H9 (cell line): Measurements from ENCODE around the gene ZC3H12D. TPM values are rescaled to one million over a fixed set of nuclear protein-coding genes. Genes with fewer than 3 reads are reported as not detected.
A peak's percentile ranks its signal among the peaks of the same experiment; 100 is the strongest.

Experiments used
- DNase-seq: peaks from one replicate; pipeline ENCODE4 v3.0.0-alpha.2; 2017
- H2AFZ ChIP-seq: one replicate; pipeline ENCODE4 v1.6.1; 2013; ENCODE audit warnings: mild to moderate bottlenecking, low read length, control low read depth, moderate library complexity
- H2AK5ac ChIP-seq: 2 replicates; pipeline ENCODE4 v1.6.1; 2013; ENCODE audit warnings: low read length, control low read depth, mixed read lengths; ENCODE audit not compliant: insufficient read length
- H2BK120ac ChIP-seq: one replicate; pipeline ENCODE4 v1.6.1; 2013; ENCODE audit warnings: low read depth, mild to moderate bottlenecking, low read length, control low read depth, inconsistent platforms; ENCODE audit not compliant: poor library complexity, severe bottlenecking
- H2BK12ac ChIP-seq: 2 replicates; pipeline ENCODE4 v1.6.1; 2013; ENCODE audit warnings: low read length, control low read depth, mixed read lengths, low read depth; ENCODE audit not compliant: insufficient read length
- H2BK15ac ChIP-seq: 2 replicates; pipeline ENCODE4 v1.6.1; 2013; ENCODE audit warnings: low read depth, low read length, control low read depth
- H2BK20ac ChIP-seq: one replicate; pipeline ENCODE4 v1.6.1; 2013; ENCODE audit warnings: low read depth, mild to moderate bottlenecking, low read length, control low read depth, inconsistent platforms; ENCODE audit not compliant: poor library complexity, severe bottlenecking
- H2BK5ac ChIP-seq: 2 replicates; pipeline ENCODE4 v1.6.1; 2013; ENCODE audit warnings: low read length, control low read depth, mixed read lengths; ENCODE audit not compliant: insufficient read length
- H3K14ac ChIP-seq: 2 replicates; pipeline ENCODE4 v1.6.1; 2013; ENCODE audit warnings: low read length, control low read depth; ENCODE audit not compliant: insufficient read depth
- H3K18ac ChIP-seq: 2 replicates; pipeline ENCODE4 v1.6.1; 2013; ENCODE audit warnings: low read depth, mild to moderate bottlenecking, mixed read lengths, low read length, control low read depth; ENCODE audit not compliant: insufficient read length
- H3K23ac ChIP-seq: 2 replicates; pipeline ENCODE4 v1.6.1; 2013; ENCODE audit warnings: low read length, control low read depth, mixed read lengths, low read depth; ENCODE audit not compliant: insufficient read length
- H3K23me2 ChIP-seq: 2 replicates; pipeline ENCODE4 v1.6.1; 2013; ENCODE audit warnings: low read depth, mild to moderate bottlenecking, mixed read lengths, low read length, control low read depth; ENCODE audit not compliant: insufficient read length, poor library complexity, severe bottlenecking
- H3K27ac ChIP-seq: 2 replicates; pipeline ENCODE4 v1.5.1; 2013; ENCODE audit warnings: low read length, control low read depth, mixed read lengths, low read depth; ENCODE audit not compliant: insufficient read length
- H3K27me3 ChIP-seq: 2 replicates; pipeline ENCODE4 v1.6.1; 2013; ENCODE audit warnings: low read length, control low read depth, inconsistent platforms; ENCODE audit not compliant: insufficient read depth
- H3K4ac ChIP-seq: 2 replicates; pipeline ENCODE4 v1.6.1; 2013; ENCODE audit warnings: low read depth, mild to moderate bottlenecking, control low read depth, inconsistent platforms, low read length, moderate library complexity
- H3K4me1 ChIP-seq: 2 replicates; pipeline ENCODE4 v1.6.1; 2013; ENCODE audit warnings: low read length, control low read depth, inconsistent platforms; ENCODE audit not compliant: insufficient read depth
- H3K4me2 ChIP-seq: 2 replicates; pipeline ENCODE4 v1.6.1; 2013; ENCODE audit warnings: low read length, control low read depth, mixed read lengths; ENCODE audit not compliant: insufficient read length, insufficient read depth
- H3K56ac ChIP-seq: 2 replicates; pipeline ENCODE4 v1.6.1; 2013; ENCODE audit warnings: low read depth, mild to moderate bottlenecking, mixed read lengths, low read length, control low read depth; ENCODE audit not compliant: insufficient read length
- H3K79me1 ChIP-seq: 2 replicates; pipeline ENCODE4 v1.6.1; 2013; ENCODE audit warnings: low read depth, mild to moderate bottlenecking, moderate library complexity, low read length, control low read depth, inconsistent platforms; ENCODE audit not compliant: insufficient read depth, poor library complexity, severe bottlenecking
- H3K79me2 ChIP-seq: 2 replicates; pipeline ENCODE4 v1.6.1; 2013; ENCODE audit warnings: low read length, control low read depth, inconsistent platforms; ENCODE audit not compliant: insufficient read depth
- H3K9ac ChIP-seq: 2 replicates; pipeline ENCODE4 v1.6.1; 2013; ENCODE audit warnings: low read length, control low read depth, mixed read lengths; ENCODE audit not compliant: insufficient read length; ENCODE audit errors: extremely low read depth
- H3K9me3 ChIP-seq: one replicate; pipeline ENCODE4 v1.6.1; 2013; ENCODE audit warnings: low read depth, low read length, inconsistent platforms; ENCODE audit not compliant: control insufficient read depth
- H3T11ph ChIP-seq: one replicate; pipeline ENCODE4 v1.6.1; 2013; ENCODE audit warnings: mild to moderate bottlenecking, low read length, control low read depth, inconsistent platforms
- H4K20me1 ChIP-seq: one replicate; pipeline ENCODE4 v1.6.1; 2013; ENCODE audit not compliant: control insufficient read depth, insufficient read length, insufficient read depth
- H4K5ac ChIP-seq: 2 replicates; pipeline ENCODE4 v1.6.1; 2013; ENCODE audit warnings: low read depth, mild to moderate bottlenecking, mixed read lengths, low read length, control low read depth; ENCODE audit not compliant: insufficient read length
- H4K8ac ChIP-seq: replicated peaks from 2 replicates; pipeline ENCODE4 v1.6.1; 2013; ENCODE audit warnings: low read length, control low read depth, mixed read lengths, low read depth; ENCODE audit not compliant: insufficient read length
- H4K91ac ChIP-seq: 2 replicates; pipeline ENCODE4 v1.6.1; 2013; ENCODE audit warnings: low read depth, mild to moderate bottlenecking, moderate library complexity, mixed read lengths, low read length, control low read depth; ENCODE audit not compliant: insufficient read length
- H3K27ac Mint-ChIP-seq, 3 experiments: 2 replicates in 2 of 3; 3 replicates in 1 of 3; pipeline ENCODE4 v1.8.0; 2020 to 2021; ENCODE audit warnings: mixed read lengths in 3 of 3, mild to moderate bottlenecking in 1 of 3, moderate library complexity in 1 of 3
- H3K27me3 Mint-ChIP-seq: 2 replicates; pipeline ENCODE4 v1.8.0; 2021; ENCODE audit warnings: low read depth, mild to moderate bottlenecking, moderate library complexity, mixed read lengths
- H3K36me3 Mint-ChIP-seq, 3 experiments: 2 replicates in 2 of 3; 3 replicates in 1 of 3; pipeline ENCODE4 v1.8.0; 2020 to 2021; ENCODE audit warnings: low read depth in 3 of 3, mixed read lengths in 3 of 3; ENCODE audit not compliant: insufficient read depth in 1 of 3
- H3K4me1 Mint-ChIP-seq, 2 experiments: 2 replicates each; pipeline ENCODE4 v1.8.0; 2020; ENCODE audit warnings: mixed read lengths in 2 of 2
- H3K4me3 Mint-ChIP-seq, 2 experiments: 2 replicates in 1 of 2; 3 replicates in 1 of 2; pipeline ENCODE4 v1.8.0; 2020 to 2021; ENCODE audit warnings: mild to moderate bottlenecking in 2 of 2, mixed read lengths in 2 of 2, moderate library complexity in 1 of 2
- H3K9me3 Mint-ChIP-seq, 2 experiments: 2 replicates in 1 of 2; 3 replicates in 1 of 2; pipeline ENCODE4 v1.8.0; 2020; ENCODE audit warnings: mild to moderate bottlenecking in 2 of 2, mixed read lengths in 2 of 2, moderate library complexity in 1 of 2
- CTCF ChIP-seq: fragments of 200-600 bp; sonication (generic); conservative IDR thresholded peaks from 3 replicates; pipeline ENCODE4 v1.8.0; 2021; ENCODE audit warnings: antibody characterized with exemption, mild to moderate bottlenecking
- WGBS: extraction: QIAGEN DNeasy Blood & Tissue Kit; methylation state at CpG from one replicate; pipeline ENCODE4 v1.1.7; 2013; ENCODE audit warnings: missing lambda C conversion rate, low lambda C conversion rate, mixed read lengths; ENCODE audit not compliant: insufficient read length; ENCODE audit errors: extremely low coverage; 5-methylcytosine and 5-hydroxymethylcytosine counted together
- total RNA-seq: library from RNA; stranded (reverse); gene quantifications from 2 replicates; pipeline ENCODE4 v1.2.1, GENCODE V29; 2021

The ZC3H12D gene
- total RNA-seq, 1 experiment from 2014 or later: 0.07 TPM

GRCh38 chr6:149429427-149430360 is 55.1 kb downstream of the ZC3H12D start:
- no peak for DNase-seq
- no peaks in the 10 kb centered on the region for H3K79me2 ChIP-seq
- Mint-ChIP-seq H3K27me3 (no peaks in the 10 kb centered on the region), H3K36me3 (no peaks in the 10 kb centered on the region), H3K4me3 (no peak overlapping the region), H3K4me1 (peaks cover 4 to 6% of the 10 kb centered on the region in 2 experiments; a peak in 2 of 4 replicates), H3K27ac (peak overlapping the region in 1 of 3 experiments; percentile 24; a peak in 2 of 7 replicates), H3K9me3 (no peaks in the 10 kb centered on the region)
- H4K8ac ChIP-seq: no peak overlapping the region
- no peaks in the 10 kb centered on the region for H3K4me1 ChIP-seq
- H3K23ac ChIP-seq: no peak overlapping the region
- H3K27ac ChIP-seq: no peak overlapping the region
- no peak overlapping the region for H2AFZ ChIP-seq
- H2BK5ac ChIP-seq: no peak overlapping the region
- H2BK15ac ChIP-seq: no peak overlapping the region
- no peak overlapping the region for H4K5ac ChIP-seq
- H3K18ac ChIP-seq: no peak overlapping the region
- no peak overlapping the region for H3K4ac ChIP-seq
- H2AK5ac ChIP-seq: no peak overlapping the region
- no peaks in the 10 kb centered on the region for H3K9me3 ChIP-seq
- H3K27me3 ChIP-seq: no peaks in the 10 kb centered on the region
- no peak overlapping the region for H4K91ac ChIP-seq
- no peaks in the 10 kb centered on the region for H3K79me1 ChIP-seq
- no peaks in the 10 kb centered on the region for H4K20me1 ChIP-seq
- no peak overlapping the region for H2BK20ac ChIP-seq
- no peak overlapping the region for H3K56ac ChIP-seq
- no peak overlapping the region for H3K9ac ChIP-seq
- H3K23me2 ChIP-seq: no peaks in the 10 kb centered on the region
- no peak overlapping the region for H3K14ac ChIP-seq
- H2BK12ac ChIP-seq: no peak overlapping the region
- H3K4me2 ChIP-seq: no peak overlapping the region
- no peak overlapping the region for H2BK120ac ChIP-seq
- no CpG with 5 or more reads among the region's 26 CpGs for WGBS
- TF ChIP-seq CTCF: no peak
- H3T11ph ChIP-seq: no peak overlapping the region
